ENCODE results near the gene FAM181B. TPM values are rescaled to one million over a fixed set of nuclear protein-coding genes. Genes with fewer than 3 reads are reported as not detected.

FAM181B gene
- total and polyA plus RNA-seq, 8 donors = 0.46 to 0.67 (median 0.50) TPM

DNA sequence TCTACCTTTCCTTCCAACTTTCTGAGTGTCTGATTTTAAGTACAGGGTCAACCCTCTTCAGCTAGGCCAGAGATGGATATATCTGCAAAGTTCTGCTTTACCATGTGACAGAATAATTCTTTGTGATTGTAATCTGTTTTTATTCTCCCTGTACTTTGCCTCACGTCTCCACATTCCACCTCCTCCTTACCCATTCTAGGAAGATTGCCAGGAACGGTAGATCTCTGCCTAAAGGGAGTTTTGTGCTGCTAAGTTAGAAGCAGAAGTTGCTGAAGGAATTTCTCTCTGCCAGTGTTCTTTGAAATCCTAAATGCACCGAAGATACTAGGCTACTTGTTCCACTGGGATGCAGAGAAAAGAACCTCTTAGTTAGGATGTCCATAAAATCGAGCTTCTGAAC is 20.7 kb upstream of the FAM181B start:
- 38 to 42% methylated on average over 4 of the region's 4 CpGs for WGBS, 2 donors
- H3K27me3 ChIP-seq = no peaks in the 10 kb centered on the region
- H3K4me1 ChIP-seq = peaks cover 0 to 12% (median 8%) of the 10 kb centered on the region in 3 donors
- no peak for DNase-seq
- no peak for ATAC-seq
- H3K27ac ChIP-seq = no peak overlapping the region
- H3K9me3 ChIP-seq = no peaks in the 10 kb centered on the region
- no peaks in the 10 kb centered on the region for H3K36me3 ChIP-seq
- TF ChIP-seq, protein P1, sequence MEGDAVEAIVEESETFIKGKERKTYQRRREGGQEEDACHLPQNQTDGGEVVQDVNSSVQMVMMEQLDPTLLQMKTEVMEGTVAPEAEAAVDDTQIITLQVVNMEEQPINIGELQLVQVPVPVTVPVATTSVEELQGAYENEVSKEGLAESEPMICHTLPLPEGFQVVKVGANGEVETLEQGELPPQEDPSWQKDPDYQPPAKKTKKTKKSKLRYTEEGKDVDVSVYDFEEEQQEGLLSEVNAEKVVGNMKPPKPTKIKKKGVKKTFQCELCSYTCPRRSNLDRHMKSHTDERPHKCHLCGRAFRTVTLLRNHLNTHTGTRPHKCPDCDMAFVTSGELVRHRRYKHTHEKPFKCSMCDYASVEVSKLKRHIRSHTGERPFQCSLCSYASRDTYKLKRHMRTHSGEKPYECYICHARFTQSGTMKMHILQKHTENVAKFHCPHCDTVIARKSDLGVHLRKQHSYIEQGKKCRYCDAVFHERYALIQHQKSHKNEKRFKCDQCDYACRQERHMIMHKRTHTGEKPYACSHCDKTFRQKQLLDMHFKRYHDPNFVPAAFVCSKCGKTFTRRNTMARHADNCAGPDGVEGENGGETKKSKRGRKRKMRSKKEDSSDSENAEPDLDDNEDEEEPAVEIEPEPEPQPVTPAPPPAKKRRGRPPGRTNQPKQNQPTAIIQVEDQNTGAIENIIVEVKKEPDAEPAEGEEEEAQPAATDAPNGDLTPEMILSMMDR (IDR thresholded peaks at IDR 0.05) = no peak
- no peak for FAIRE-seq
- H3K4me3 ChIP-seq = no peak overlapping the region
- intact Hi-C loops (cut with DNase I) = no loop called here

DNA sequence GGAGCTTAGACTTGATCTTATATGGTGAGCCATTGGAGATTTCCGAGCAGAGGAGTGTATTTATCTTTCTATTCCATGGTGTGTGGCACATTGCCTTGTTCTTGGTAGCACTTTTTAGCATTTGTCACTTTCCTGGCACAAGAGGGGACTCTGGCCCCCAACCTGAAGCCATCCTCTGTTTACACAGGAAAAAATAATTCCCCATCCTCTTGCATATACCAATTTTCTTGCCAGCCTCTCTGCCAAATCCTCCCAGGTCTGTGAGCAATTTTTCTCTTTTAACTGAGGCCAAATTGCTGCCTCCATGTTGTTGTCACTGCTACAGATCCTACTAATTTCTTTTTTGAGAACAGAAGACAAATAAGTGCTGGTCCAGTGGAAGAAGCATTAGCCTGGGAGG is 20.3 kb upstream of the FAM181B start:
- ATAC-seq = no peak
- no peak for FAIRE-seq
- intact Hi-C loops (cut with DNase I) = no loop called here

DNA sequence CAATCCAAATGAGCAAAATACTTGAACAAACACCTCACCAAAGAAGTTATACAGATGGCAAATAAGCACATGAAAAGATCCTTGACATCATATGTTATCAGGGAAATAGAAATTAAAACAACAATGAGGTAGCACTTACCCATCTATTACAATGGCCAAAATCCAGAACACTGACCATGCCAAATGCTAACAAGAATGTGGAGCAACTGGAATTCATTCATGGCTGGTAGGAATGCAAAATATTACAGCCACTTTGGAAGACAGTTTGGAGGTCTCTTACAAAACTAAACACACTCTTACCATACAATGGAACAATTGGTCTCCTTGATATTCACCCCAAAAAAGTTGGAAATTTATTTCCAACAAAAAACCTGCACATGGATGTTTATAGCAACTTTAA is 19.1 kb upstream of the FAM181B start:
- no peak for FAIRE-seq
- no peak for ATAC-seq
- no peaks in the 10 kb centered on the region for H3K9me3 ChIP-seq
- peaks cover 0 to 6% (median 4%) of the 10 kb centered on the region in 3 donors for H3K4me1 ChIP-seq
- intact Hi-C loops (cut with DNase I) = no loop called here
- H3K4me3 ChIP-seq = no peak overlapping the region
- no peaks in the 10 kb centered on the region for H3K36me3 ChIP-seq
- DNase-seq = no peak
- H3K27me3 ChIP-seq = no peaks in the 10 kb centered on the region
- H3K27ac ChIP-seq = no peak overlapping the region
- TF ChIP-seq, protein P1 (IDR thresholded peaks at IDR 0.05) = no peak

More for the DNA sequence above, 20.3 kb upstream of the FAM181B start:
- Histone ChIP-seq H3K9me3 (no peaks in the 10 kb centered on the region), H3K36me3 (no peaks in the 10 kb centered on the region), H3K27ac (no peak overlapping the region), H3K4me1 (peaks cover 0 to 12% (median 8%) of the 10 kb centered on the region in 3 donors), H3K27me3 (no peaks in the 10 kb centered on the region), H3K4me3 (no peak overlapping the region)
- 77 to 80% methylated on average over 1 of the region's 1 CpG for WGBS, 2 donors
- no peak for DNase-seq
- TF ChIP-seq, protein P1 (IDR thresholded peaks at IDR 0.05) = no peak

DNA sequence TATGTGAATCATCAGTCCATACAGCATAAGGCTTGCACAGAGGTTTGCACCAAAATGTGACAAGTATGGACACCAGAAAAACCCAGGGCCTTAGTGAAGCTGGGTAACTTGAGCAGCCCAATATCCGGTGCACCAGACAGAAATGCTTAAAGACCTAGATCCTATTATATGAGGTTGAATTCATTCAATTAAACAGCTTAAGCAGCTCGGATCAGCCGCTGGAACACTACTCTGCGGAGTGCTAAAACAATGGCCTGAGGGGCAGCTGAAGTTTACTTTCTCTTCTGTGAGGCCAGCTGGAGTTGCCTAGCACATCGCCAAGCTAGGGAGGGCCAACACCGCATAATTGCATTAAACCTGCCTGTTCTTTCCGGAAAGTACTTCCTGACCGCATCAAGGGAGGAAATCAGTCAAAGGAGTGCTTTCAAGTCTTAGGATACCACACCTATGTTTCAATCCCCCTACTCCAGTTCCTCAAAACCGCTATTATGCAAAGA is 17.0 kb upstream of the FAM181B start:
- no peaks in the 10 kb centered on the region for H3K4me1 ChIP-seq
- DNase-seq (no peak), ATAC-seq (peak in 1 of 4 donors; percentile 20), FAIRE-seq (no peak)
- H3K27ac ChIP-seq = no peak overlapping the region
- no peak overlapping the region for H3K4me3 ChIP-seq
- no peaks in the 10 kb centered on the region for H3K27me3 ChIP-seq
- H3K36me3 ChIP-seq = no peaks in the 10 kb centered on the region
- TF ChIP-seq, protein P1 (IDR thresholded peaks at IDR 0.05) = no peak
- H3K9me3 ChIP-seq = no peaks in the 10 kb centered on the region
- intact Hi-C loops (cut with DNase I) = no loop called here
- 78 to 80% methylated on average over 9 of the region's 9 CpGs for WGBS, 2 donors

DNA sequence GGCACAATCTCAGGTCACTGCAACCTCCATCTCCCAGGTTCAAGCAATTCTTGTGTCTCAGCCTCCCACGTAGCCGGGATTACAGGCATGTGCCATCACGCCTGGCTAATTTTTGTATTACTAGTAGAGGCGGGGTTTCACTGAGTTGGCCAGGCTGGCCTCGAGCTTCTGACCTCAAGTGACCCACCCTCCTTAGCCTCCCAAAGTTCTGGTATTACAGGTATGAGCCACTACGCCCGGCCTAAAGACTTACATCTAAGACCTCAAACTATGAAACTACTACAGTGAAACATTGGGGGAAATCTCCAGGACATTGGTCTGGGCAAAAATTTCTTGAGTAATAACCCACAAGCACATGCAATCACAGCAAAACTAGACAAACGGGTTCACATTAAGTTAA is 13.8 kb upstream of the FAM181B start:
- H3K27ac ChIP-seq = no peak overlapping the region
- WGBS, 2 donors = 79 to 83% methylated on average over 8 of the region's 8 CpGs
- FAIRE-seq (no peak), DNase-seq (no peak), ATAC-seq (no peak)
- no peaks in the 10 kb centered on the region for H3K27me3 ChIP-seq
- TF ChIP-seq, protein P1 (IDR thresholded peaks at IDR 0.05) = no peak
- H3K4me1 ChIP-seq = no peaks in the 10 kb centered on the region
- no peak overlapping the region for H3K4me3 ChIP-seq
- no peaks in the 10 kb centered on the region for H3K9me3 ChIP-seq
- no peaks in the 10 kb centered on the region for H3K36me3 ChIP-seq
- intact Hi-C loops (cut with DNase I) = no loop called here

Measured in pancreas (tissue), 10 donors.